ENCODE results near the gene LRRC40. TPM values are rescaled to one million over a fixed set of nuclear protein-coding genes. Genes with fewer than 3 reads are reported as not detected.

LRRC40 gene
- total RNA-seq, 1 donor from 2014 or later = 15.3 TPM

DNA sequence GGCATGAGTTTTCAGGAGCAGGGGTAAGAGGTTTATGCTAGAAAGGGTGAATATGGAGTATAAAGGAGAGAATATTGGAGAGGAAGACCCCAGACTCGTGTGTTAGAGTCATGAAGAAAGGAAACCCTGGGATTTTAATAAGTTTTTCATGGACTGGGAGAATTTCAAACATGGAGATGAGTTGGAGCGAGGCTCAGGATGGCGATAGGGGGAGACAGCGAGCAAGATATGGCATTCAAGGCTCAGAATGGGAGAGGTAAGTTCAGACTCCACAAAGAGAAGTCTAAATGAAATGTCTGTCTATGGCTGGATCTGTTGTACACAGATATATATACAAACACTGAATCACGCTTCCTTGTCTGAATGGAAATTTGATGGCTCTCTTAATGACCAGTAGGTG, 92.5 kb downstream of the LRRC40 start:
- TF ChIP-seq, protein P1, sequence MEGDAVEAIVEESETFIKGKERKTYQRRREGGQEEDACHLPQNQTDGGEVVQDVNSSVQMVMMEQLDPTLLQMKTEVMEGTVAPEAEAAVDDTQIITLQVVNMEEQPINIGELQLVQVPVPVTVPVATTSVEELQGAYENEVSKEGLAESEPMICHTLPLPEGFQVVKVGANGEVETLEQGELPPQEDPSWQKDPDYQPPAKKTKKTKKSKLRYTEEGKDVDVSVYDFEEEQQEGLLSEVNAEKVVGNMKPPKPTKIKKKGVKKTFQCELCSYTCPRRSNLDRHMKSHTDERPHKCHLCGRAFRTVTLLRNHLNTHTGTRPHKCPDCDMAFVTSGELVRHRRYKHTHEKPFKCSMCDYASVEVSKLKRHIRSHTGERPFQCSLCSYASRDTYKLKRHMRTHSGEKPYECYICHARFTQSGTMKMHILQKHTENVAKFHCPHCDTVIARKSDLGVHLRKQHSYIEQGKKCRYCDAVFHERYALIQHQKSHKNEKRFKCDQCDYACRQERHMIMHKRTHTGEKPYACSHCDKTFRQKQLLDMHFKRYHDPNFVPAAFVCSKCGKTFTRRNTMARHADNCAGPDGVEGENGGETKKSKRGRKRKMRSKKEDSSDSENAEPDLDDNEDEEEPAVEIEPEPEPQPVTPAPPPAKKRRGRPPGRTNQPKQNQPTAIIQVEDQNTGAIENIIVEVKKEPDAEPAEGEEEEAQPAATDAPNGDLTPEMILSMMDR (IDR thresholded peaks at IDR 0.05; ENCODE audit: insufficient read depth, low read length, severe bottlenecking) = no peak
- Histone ChIP-seq H3K27me3 (ENCODE audit: control insufficient read depth, insufficient read depth, low read length) (no peaks in the 10 kb centered on the region), H3K4me3 (ENCODE audit: low read depth, low read length) (no peak overlapping the region), H3K36me3 (ENCODE audit: control insufficient read depth, insufficient read depth, low read length) (no peaks in the 10 kb centered on the region)
- DNase-seq (ENCODE audit: low read depth) (no peak), FAIRE-seq (no peak)

DNA sequence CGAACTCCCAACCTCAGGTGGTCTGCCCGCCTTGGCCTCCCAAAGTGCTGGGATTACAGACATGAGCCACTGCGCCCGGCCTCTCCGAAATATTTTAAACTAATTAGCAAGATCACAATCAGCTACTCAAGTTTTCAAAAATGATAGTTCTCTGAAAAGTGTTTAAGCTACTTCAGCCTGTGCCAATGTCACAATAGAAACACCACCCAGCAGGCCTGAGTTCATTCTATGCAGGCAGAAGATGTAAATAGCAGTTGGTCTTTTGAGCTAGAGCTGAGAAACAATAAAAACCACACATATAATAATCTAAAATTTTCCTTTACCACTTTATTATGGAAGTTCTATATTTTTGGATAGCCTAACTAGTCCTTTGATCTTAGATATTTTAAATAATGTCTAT, 96.1 kb downstream of the LRRC40 start:
- DNase-seq (ENCODE audit: low read depth) (no peak), FAIRE-seq (no peak)
- H3K4me3 ChIP-seq (ENCODE audit: low read depth, low read length) = no peak overlapping the region
- H3K27me3 ChIP-seq (ENCODE audit: control insufficient read depth, insufficient read depth, low read length) = no peaks in the 10 kb centered on the region
- TF ChIP-seq, protein P1 (IDR thresholded peaks at IDR 0.05; ENCODE audit: insufficient read depth, low read length, severe bottlenecking) = no peak
- H3K36me3 ChIP-seq (ENCODE audit: control insufficient read depth, insufficient read depth, low read length) = no peaks in the 10 kb centered on the region

DNA sequence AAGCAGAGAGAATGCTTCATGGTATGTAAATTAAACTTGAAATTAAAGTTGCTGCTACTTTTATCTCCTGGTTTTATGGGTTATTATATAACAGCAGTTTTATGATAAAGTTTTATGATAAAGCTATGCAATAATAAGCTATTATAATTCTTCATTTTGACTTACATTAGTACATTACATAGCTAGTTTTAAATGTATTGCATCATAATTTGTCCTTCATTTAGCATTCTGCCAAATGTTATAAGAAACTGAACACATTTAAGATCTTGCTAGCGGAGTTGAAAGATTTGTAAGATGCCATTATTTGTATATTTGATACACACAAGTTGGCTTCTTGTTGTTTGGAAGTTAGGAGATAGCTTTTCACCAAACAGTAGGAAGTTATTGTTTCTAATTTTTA, 101.6 kb downstream of the LRRC40 start:
- no peak for FAIRE-seq
- H3K27me3 ChIP-seq (ENCODE audit: control insufficient read depth, insufficient read depth, low read length) = no peaks in the 10 kb centered on the region

DNA sequence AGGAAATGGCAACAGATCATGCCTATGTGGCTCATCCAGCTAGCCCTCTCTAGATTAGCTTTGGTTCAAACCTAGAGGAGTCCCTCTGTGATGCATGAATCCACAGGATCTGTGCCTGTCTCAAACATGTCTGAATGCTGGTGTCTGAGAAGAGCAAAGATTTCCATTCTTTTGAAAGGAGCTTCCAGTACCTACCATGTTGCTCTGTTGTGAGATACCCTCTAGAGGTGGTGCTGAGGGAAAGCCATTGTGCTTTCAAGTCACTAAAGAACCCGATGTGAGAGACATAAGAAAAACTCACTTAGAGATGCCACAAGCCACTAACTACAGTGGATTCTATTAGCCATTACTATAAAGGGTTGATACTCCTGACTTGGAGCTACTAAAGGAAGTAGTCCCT, 103.6 kb downstream of the LRRC40 start:
- H3K36me3 ChIP-seq (ENCODE audit: control insufficient read depth, insufficient read depth, low read length) = no peaks in the 10 kb centered on the region
- no peaks in the 10 kb centered on the region for H3K27me3 ChIP-seq (ENCODE audit: control insufficient read depth, insufficient read depth, low read length)
- TF ChIP-seq, protein P1 (IDR thresholded peaks at IDR 0.05; ENCODE audit: insufficient read depth, low read length, severe bottlenecking) = no peak
- H3K4me3 ChIP-seq (ENCODE audit: low read depth, low read length) = no peak overlapping the region
- DNase-seq (ENCODE audit: low read depth) = no peak
- no peak for FAIRE-seq

More for the DNA sequence above, 101.6 kb downstream of the LRRC40 start:
- no peak for DNase-seq (ENCODE audit: low read depth)
- Histone ChIP-seq H3K4me3 (ENCODE audit: low read depth, low read length) (no peak overlapping the region), H3K36me3 (ENCODE audit: control insufficient read depth, insufficient read depth, low read length) (no peaks in the 10 kb centered on the region)
- TF ChIP-seq, protein P1 (IDR thresholded peaks at IDR 0.05; ENCODE audit: insufficient read depth, low read length, severe bottlenecking) = no peak

DNA sequence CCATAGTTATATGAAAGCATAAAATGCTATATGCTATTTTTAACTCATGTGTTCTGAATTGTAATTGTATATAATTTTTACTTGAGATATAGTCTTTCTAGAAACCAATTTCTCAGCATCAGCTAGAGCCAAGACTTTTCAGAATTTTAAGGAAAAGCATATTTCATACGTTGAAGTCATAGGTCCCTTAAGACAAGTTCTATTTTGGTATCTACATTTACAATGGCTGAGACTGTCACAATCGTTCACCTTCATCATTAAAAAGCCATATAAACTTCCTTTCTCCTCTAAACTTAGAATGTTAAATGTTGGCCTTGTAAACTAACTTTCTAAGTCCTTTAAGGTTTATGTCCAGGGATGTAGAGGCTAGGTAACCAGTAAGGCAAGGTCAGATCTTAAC, 104.1 kb downstream of the LRRC40 start:
- DNase-seq (ENCODE audit: low read depth) = no peak
- H3K36me3 ChIP-seq (ENCODE audit: control insufficient read depth, insufficient read depth, low read length) = no peaks in the 10 kb centered on the region
- TF ChIP-seq, protein P1 (IDR thresholded peaks at IDR 0.05; ENCODE audit: insufficient read depth, low read length, severe bottlenecking) = no peak
- H3K27me3 ChIP-seq (ENCODE audit: control insufficient read depth, insufficient read depth, low read length) = no peaks in the 10 kb centered on the region
- no peak overlapping the region for H3K4me3 ChIP-seq (ENCODE audit: low read depth, low read length)
- FAIRE-seq = no peak

Other genes starting within 250 kb of the LRRC40 start
- gene SRSF11, start 15.8 kb upstream of the LRRC40 start, total RNA-seq = 62.9 and 107 TPM in 2 replicates
- gene ANKRD13C, start 149.1 kb upstream of the LRRC40 start, total RNA-seq = 16.1 and 25.1 TPM in 2 replicates
- gene CTH, start 205.7 kb upstream of the LRRC40 start, total RNA-seq = 11.6 and 14.2 TPM in 2 replicates

All from bronchial epithelial cell (primary cell).